HG03354 (cell line): ENCODE data around the gene C16orf54.
"Not testable (repeated sequence)": the region's sequence is repeated elsewhere in the genome, so short reads cannot be mapped to it uniquely, and the experiment has no call there.

Experiments used
- ATAC-seq: cut with Tn5 transposase; IDR thresholded peaks from one replicate; pipeline ENCODE4 v1.9.1; 2021; ENCODE audit warnings: mild to moderate bottlenecking; ENCODE audit not compliant: unreplicated experiment, poor library complexity, severe bottlenecking

C16orf54 gene

GRCh38 chr16:29743827-29744531 lies 1.8 kb downstream of the C16orf54 start:
- ATAC-seq, result no peak

- no peak for ATAC-seq
These were observed 2.3 kb downstream of the C16orf54 start for GRCh38 chr16:29743475-29743826.

GRCh38 chr16:29742683-29743275 lies 3.0 kb downstream of the C16orf54 start:
- ATAC-seq, result no peak

- not testable (repeated sequence) for ATAC-seq
These were observed 5.2 kb downstream of the C16orf54 start for GRCh38 chr16:29740630-29741015.

GRCh38 chr16:29739927-29740629 lies 5.7 kb downstream of the C16orf54 start:
- ATAC-seq, result not testable (repeated sequence)

- no peak for ATAC-seq
These were observed 7.3 kb downstream of the C16orf54 start for GRCh38 chr16:29738514-29738913.

GRCh38 chr16:29737713-29738112 lies 8.1 kb downstream of the C16orf54 start:
- ATAC-seq, result no peak

GRCh38 chr16:29736764-29737163 lies 9.0 kb downstream of the C16orf54 start:
- no peak for ATAC-seq

GRCh38 chr16:29736112-29736511 lies 9.7 kb downstream of the C16orf54 start:
- no peak for ATAC-seq

GRCh38 chr16:29734786-29735185 lies 11.0 kb downstream of the C16orf54 start:
- ATAC-seq, result no peak

- peak; percentile 52 for ATAC-seq
These were observed 13.8 kb downstream of the C16orf54 start for GRCh38 chr16:29731768-29732601.

- no peak for ATAC-seq
These were observed 15.1 kb downstream of the C16orf54 start for GRCh38 chr16:29730649-29731048.

GRCh38 chr16:29729116-29729521 lies 16.7 kb downstream of the C16orf54 start:
- ATAC-seq, result no peak

- no peak for ATAC-seq
These were observed 18.3 kb downstream of the C16orf54 start for GRCh38 chr16:29727452-29727851.

- ATAC-seq, result no peak
These were observed 18.9 kb downstream of the C16orf54 start for GRCh38 chr16:29726845-29727377.

GRCh38 chr16:29721167-29721879 lies 24.5 kb downstream of the C16orf54 start:
- ATAC-seq, result not testable (repeated sequence)

GRCh38 chr16:29720703-29721102 lies 25.1 kb downstream of the C16orf54 start:
- no peak for ATAC-seq

GRCh38 chr16:29719063-29719462 lies 26.7 kb downstream of the C16orf54 start:
- ATAC-seq, result no peak

GRCh38 chr16:29717113-29717512 lies 28.7 kb downstream of the C16orf54 start:
- ATAC-seq, result no peak
